Uterus (tissue), 4 donors: ENCODE data around the gene HPCAL4. TPM values are rescaled to one million over a fixed set of nuclear protein-coding genes. Genes with fewer than 3 reads are reported as not detected.

Experiments
- DNase-seq, 2 donors: peaks; one replicate each; pipeline ENCODE4 v3.0.0-alpha.2; 2019 to 2020
- H3K27ac ChIP-seq, 2 donors: fragments of 200-600 bp; sonication (generic); 1 replicate in 1 of 2; 2 replicates in 1 of 2; pipeline ENCODE4 v1.5.1; 2016 to 2018
- H3K27me3 ChIP-seq, 2 donors: fragments of 200-600 bp; sonication (generic); one replicate each; pipeline ENCODE4 v1.5.1; 2018 to 2019; ENCODE audit warnings: control low read depth in 1 of 2
- H3K36me3 ChIP-seq, 2 donors: fragments of 200-600 bp; sonication (generic); one replicate each; pipeline ENCODE4 v1.5.1; 2019; ENCODE audit warnings: control low read depth in 1 of 2
- H3K4me1 ChIP-seq, 2 donors: fragments of 200-600 bp; sonication (generic); one replicate each; pipeline ENCODE4 v1.5.1; 2018 to 2019; ENCODE audit warnings: control low read depth in 1 of 2
- H3K4me3 ChIP-seq, 2 donors: fragments of 200-600 bp; sonication (generic); 1 replicate in 1 of 2; 2 replicates in 1 of 2; pipeline ENCODE4 v1.5.1; 2018 to 2019; ENCODE audit warnings: mild to moderate bottlenecking in 1 of 2
- H3K9me3 ChIP-seq, 2 donors: fragments of 200-600 bp; sonication (generic); one replicate each; pipeline ENCODE4 v1.5.1; 2019; ENCODE audit warnings: control low read depth in 1 of 2
- POLR2A ChIP-seq, 2 donors: fragments of 450-650 bp; IDR thresholded peaks; one replicate each; pipeline ENCODE4 v1.6.1; 2016; ENCODE audit warnings: antibody characterized with exemption in 2 of 2, mild to moderate bottlenecking in 1 of 2, moderate library complexity in 1 of 2
- intact Hi-C: fragments of 100-400 bp; cut with DNase I; formaldehyde crosslinking; loops from one replicate; pipeline ENCODE4 v1.15.1; 2023; ENCODE audit warnings: low total_unique reads
- total RNA-seq, 4 donors: library from RNA; depleted of rRNA in 3 of 4; stranded (reverse); fragments of >200 nt in 3 of 4; gene quantifications; one replicate each; pipeline versions ENCODE4 v1.1.0 to v1.2.4, GENCODE V29; 2014 to 2023
- TF ChIP-seq, protein P1 (sequence below), 4 experiments: fragments of 200-600 bp in 2 of 4; fragments of 450-650 bp in 2 of 4; sonication (generic) in 2 of 4; IDR thresholded peaks; one replicate each; pipeline ENCODE4 v1.5.1; 2016 to 2019; ENCODE audit warnings: antibody characterized with exemption in 4 of 4, mild to moderate bottlenecking in 2 of 4, moderate library complexity in 1 of 4
- donor health status: DM: yes; HTN: yes; CAD: no.

HPCAL4 gene
- total RNA-seq, 4 donors from 2014 or later = 0.24 to 3.9 TPM; not detected in 2

DNA sequence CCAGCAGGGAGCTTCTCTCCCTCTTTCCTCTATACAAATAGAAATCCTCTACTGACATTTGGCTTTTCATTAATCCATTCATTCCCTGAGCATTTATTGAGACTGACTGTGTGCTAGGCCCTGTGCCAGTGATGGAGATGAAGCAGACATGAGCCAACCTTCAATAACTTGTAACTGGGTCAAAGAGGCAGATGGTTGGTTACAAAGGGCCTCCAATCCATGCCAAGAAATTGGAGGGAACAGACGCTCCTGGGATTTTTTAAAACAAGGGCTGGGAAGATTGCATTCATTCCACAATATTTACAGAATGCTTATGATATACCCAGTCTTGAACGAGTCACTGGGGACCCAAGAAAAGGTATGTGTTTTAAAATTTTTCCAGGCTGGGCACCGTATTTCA, 6.2 kb downstream of the HPCAL4 start:
- Histone ChIP-seq H3K4me3 (no peak overlapping the region), H3K27ac (no peak overlapping the region), H3K4me1 (no peaks in the 10 kb centered on the region), H3K27me3 (peaks cover under 1 to 9% of the 10 kb centered on the region in 2 donors), H3K9me3 (no peaks in the 10 kb centered on the region), H3K36me3 (no peaks in the 10 kb centered on the region)
- TF ChIP-seq POLR2A (IDR thresholded peaks at IDR 0.05) = no peak
- TF ChIP-seq, protein P1, sequence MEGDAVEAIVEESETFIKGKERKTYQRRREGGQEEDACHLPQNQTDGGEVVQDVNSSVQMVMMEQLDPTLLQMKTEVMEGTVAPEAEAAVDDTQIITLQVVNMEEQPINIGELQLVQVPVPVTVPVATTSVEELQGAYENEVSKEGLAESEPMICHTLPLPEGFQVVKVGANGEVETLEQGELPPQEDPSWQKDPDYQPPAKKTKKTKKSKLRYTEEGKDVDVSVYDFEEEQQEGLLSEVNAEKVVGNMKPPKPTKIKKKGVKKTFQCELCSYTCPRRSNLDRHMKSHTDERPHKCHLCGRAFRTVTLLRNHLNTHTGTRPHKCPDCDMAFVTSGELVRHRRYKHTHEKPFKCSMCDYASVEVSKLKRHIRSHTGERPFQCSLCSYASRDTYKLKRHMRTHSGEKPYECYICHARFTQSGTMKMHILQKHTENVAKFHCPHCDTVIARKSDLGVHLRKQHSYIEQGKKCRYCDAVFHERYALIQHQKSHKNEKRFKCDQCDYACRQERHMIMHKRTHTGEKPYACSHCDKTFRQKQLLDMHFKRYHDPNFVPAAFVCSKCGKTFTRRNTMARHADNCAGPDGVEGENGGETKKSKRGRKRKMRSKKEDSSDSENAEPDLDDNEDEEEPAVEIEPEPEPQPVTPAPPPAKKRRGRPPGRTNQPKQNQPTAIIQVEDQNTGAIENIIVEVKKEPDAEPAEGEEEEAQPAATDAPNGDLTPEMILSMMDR (IDR thresholded peaks at IDR 0.05) = no peak
- intact Hi-C loops = no loop called here
- DNase-seq = no peak

DNA sequence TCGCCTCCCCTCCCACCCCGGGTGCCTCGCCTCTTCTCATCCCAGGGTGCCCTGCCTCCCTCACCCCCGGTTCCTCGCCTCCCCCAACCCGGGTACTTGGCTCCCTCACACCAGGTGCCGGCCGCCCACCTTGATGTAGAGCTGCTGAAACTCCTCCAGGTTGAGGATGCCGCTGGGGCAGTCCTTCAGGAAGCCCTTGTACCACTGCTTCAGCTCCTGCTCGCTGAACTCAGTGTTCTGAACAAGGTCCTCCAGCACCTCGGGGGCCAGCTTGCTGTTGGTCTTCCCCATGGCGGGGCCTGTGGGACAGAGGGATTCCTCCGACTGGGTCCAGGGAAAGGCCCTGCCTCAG, 6.9 kb downstream of the HPCAL4 start:
- Histone ChIP-seq H3K27me3 (peaks cover 0 to 9% of the 10 kb centered on the region in 2 donors), H3K9me3 (no peaks in the 10 kb centered on the region), H3K4me1 (no peaks in the 10 kb centered on the region), H3K27ac (no peak overlapping the region), H3K36me3 (no peaks in the 10 kb centered on the region), H3K4me3 (no peak overlapping the region)
- TF ChIP-seq, protein P1 (IDR thresholded peaks at IDR 0.05) = no peak
- no peak for TF ChIP-seq POLR2A (IDR thresholded peaks at IDR 0.05)
- no peak for DNase-seq
- intact Hi-C loops = no loop called here

DNA sequence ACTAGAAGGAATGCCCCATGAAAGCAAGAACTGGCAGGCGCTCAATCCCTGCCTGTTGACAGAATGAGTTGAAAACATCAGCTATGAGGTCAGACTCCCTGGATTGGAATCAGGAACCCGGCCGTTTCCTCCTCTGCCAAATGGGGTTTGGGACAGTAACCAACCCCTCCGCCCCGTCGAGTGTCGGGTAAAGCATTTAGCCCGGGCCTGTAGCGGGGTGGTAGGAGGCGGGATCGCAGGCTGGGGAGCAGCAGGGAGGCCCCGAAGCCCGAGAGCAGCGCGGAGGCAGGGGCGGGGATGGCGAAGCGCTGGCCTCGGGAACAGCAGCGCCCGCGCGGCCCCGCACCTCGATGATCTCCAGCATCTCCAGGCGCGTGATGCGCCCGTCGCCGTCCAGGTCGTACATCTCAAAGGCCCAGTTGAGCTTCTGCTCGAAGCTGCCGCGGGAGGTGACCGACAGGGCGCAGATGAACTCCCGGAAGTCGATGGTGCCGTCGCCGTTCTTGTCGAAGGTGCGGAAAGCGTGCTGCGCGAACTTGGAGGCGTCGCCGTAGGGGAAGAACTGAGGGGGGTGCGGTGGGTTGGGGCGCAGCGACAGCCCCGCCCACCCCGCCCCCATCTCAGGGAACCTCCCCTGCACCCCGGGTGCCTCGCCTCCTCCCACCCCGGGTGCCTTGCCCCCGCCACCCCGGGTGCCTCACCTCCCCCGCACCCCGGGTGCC, 7.5 kb downstream of the HPCAL4 start:
- H3K27ac ChIP-seq = no peak overlapping the region
- no peaks in the 10 kb centered on the region for H3K9me3 ChIP-seq
- intact Hi-C loops = no loop called here
- no peak for DNase-seq
- H3K27me3 ChIP-seq = peaks cover 0 to 9% of the 10 kb centered on the region in 2 donors
- H3K4me1 ChIP-seq = no peaks in the 10 kb centered on the region
- no peak for TF ChIP-seq POLR2A (IDR thresholded peaks at IDR 0.05)
- TF ChIP-seq, protein P1 (IDR thresholded peaks at IDR 0.05) = no peak
- H3K4me3 ChIP-seq = no peak overlapping the region
- H3K36me3 ChIP-seq = no peaks in the 10 kb centered on the region

DNA sequence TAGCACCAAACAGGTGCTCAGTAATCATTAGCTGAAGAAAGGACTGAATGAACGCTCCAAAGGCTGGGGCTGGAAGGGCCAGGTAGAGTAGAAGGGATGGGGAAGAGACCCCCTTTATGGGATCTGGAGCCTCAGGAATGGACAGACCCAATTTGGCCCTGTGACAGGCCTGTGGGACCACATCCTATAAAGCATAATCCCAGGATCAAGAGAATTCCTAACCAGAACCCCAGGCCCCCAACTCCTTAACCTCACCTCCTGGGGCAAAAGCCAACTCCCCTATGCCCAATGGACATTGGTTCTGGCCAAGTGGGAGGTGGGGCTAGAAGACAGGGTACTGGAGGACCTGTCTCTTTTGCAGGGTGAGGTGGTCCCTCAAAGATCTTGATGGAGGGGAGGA, 9.2 kb downstream of the HPCAL4 start:
- intact Hi-C loops = no loop called here
- Histone ChIP-seq H3K27me3 (peaks cover 0 to 9% of the 10 kb centered on the region in 2 donors), H3K9me3 (no peaks in the 10 kb centered on the region), H3K4me3 (no peak overlapping the region), H3K27ac (no peak overlapping the region), H3K36me3 (no peaks in the 10 kb centered on the region), H3K4me1 (no peaks in the 10 kb centered on the region)
- no peak for TF ChIP-seq POLR2A (IDR thresholded peaks at IDR 0.05)
- TF ChIP-seq, protein P1 (IDR thresholded peaks at IDR 0.05) = no peak
- DNase-seq = no peak

DNA sequence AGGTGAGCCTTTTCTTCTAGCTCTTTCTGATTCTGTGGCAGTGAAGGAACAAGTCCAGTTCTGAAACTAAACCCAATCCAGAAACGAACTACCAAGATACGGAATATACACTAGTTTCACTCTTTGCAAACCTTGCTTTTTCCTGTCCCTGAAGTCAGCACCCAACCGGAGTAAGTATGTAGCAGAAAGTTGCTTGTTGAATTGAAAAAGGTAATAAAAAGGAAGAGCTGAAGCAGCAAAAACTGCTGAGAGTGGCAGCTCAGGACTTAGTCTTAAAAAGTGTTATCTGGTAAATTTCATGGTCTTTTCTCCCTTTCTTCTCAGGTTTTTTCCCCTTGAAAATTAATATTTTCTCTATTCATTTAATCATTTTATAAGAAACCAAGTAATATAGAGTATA, 9.9 kb downstream of the HPCAL4 start:
- H3K36me3 ChIP-seq = no peaks in the 10 kb centered on the region
- H3K9me3 ChIP-seq = no peaks in the 10 kb centered on the region
- H3K4me3 ChIP-seq = no peak overlapping the region
- H3K4me1 ChIP-seq = no peaks in the 10 kb centered on the region
- intact Hi-C loops = no loop called here
- H3K27ac ChIP-seq = no peak overlapping the region
- peaks cover 0 to 9% of the 10 kb centered on the region in 2 donors for H3K27me3 ChIP-seq
- no peak for DNase-seq
- no peak for TF ChIP-seq POLR2A (IDR thresholded peaks at IDR 0.05)
- TF ChIP-seq, protein P1 (IDR thresholded peaks at IDR 0.05) = no peak
